GM19372 (cell line): Measurements from ENCODE around the gene ETV3.

Source experiments
- ATAC-seq: cut with Tn5 transposase; IDR thresholded peaks from one replicate; pipeline ENCODE4 v1.9.1; 2021; ENCODE audit warnings: mild to moderate bottlenecking, low read depth, moderate library complexity; ENCODE audit not compliant: unreplicated experiment

The ETV3 gene

DNA sequence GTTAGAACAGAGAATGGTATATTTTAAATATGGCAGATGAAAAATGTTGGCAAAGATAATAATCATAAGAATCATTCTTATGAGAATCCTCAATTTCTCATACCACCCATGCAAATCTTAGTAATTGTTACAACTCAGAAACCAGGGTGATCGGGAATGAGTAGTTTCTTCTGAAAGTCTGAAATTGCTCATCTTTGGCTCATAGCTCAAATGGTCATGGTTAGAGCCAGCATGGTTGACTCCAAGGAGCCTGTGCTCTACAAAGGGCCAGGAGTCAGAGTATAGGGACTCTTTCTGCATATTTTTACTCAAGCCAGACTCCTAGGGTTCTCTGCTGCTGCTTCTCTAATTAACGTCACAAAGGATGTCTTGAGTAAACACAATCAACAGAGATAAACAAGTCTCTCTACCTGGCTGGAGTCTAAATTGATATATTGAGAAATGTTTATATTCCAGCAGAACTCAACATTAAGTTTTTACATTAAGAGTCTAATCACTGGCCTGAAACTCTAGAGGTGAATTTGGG lies 1.9 kb upstream of the ETV3 start:
- no peak for ATAC-seq

DNA sequence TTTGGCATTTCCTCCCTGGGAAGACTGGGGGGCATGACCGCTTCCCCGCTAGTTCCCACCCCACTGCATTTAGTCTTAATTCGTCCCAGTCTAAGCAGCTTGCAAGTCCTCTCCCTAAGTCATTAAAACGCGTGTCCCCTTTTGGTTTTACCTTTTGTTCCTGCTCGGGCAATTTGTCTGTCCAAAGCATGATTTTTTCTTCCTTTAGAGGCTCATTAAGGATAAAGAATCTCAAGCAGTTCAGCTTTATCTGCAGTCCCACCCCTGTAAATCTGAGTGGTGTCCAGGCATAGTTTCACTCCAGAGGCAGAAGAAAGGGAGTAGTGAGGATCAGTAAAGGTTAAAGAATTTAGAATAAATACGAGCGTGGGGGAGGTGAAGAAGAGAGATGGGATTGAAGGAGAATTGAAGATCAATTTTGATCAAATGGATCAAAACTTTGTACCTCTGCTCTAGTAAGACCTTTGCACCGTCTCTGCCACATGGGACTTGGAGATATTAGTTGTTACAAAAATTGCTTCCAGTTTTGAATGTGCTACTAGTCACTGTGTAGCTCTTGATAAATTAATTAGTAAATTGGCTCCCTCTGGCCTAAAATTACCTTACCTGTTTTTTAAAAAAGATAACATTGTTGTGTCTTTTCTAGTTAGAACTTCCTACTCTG lies 989 bp upstream of the ETV3 start:
- ATAC-seq: no peak

DNA sequence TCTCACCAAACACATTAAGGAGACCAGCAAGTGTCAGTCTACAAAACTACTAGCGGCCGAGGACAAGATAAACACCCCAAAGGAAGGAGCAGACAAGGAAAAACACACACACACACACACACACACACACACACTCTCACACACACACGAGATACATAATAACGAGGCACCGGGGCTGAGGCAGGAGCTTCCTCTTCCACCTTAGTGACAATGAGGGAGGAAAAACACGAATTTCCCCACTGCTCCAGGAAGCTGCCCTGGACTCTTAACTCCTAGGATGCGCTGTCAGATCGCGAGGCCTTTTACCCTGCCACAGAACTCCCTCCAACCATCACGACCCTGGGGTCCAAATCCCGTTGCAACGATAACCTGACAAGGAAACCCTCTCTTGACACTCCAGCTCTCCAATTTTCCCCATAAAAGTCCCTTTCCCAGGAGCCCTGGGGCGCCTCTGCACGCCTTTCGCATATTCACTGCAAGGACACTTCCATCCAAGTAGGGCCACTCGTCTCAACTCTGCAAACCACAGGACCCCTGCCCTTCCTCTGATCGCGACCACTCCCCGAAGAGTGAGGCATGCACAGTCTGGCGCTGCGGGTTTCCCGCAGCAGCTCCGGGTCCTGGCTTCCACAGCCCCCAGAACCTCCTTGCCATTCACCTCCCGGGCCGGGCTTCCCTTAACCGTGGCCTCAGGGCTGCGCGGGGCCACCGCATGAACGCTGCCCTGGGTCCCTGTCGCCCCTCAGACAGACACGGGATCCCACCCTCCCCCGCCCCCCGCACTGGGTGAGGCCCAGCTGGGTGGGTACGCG lies 581 bp downstream of the ETV3 start:
- ATAC-seq: no peak

DNA sequence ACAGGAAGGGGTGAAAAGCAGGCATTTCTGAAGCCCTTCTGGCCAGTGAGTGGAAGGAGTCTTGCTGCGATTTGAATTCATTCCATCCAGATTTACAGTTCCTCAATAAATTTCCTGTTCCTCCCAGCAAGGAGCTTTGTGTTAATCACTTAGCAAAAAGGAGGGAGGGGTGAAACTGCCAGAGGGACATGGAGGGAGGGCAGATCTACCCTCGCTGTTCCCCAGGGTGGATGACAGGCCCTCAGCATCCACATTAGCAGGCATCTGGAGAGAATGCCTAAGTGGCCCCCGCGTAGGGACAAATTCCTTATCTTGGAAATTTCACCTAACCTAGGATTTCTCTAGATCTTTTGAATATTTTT lies 1.2 kb downstream of the ETV3 start:
- ATAC-seq: no peak

DNA sequence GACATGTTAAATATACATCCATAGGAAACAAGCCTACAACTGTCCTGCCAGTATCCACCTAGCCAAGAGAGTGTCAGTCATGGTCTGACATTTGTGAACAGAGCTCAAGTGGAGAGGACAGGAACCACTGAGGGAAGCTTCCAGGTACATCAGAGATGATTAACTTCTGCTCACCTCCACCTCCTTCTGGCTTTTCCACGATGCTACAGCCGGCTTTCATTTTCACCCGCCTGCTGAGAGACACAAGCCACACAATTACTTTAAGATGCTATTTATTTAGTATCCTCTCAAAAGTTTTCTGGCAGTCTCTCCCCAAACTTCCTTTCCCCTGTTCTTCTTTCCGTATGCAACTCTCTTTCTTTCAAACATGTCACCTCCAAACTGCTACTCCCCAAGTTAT lies 2.1 kb downstream of the ETV3 start:
- ATAC-seq: no peak

DNA sequence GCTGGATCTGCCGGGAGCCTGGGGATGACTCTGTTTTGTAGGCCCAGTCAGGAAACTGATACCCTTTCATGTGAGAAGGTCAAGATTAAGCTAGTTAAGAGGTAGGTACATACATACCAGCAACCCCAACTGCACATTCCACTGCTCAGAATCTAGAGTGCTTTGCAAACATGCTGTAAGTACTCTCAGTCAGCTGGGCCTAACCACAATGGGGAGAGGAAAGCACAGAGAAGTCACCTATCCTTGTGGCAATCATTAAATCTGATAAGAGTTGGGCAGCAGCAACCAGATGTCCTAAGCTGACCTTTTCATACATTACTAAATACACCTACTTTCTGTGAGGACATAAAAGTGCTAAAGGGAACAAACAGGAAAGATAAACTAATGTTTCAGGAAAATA lies 2.5 kb downstream of the ETV3 start:
- no peak for ATAC-seq

DNA sequence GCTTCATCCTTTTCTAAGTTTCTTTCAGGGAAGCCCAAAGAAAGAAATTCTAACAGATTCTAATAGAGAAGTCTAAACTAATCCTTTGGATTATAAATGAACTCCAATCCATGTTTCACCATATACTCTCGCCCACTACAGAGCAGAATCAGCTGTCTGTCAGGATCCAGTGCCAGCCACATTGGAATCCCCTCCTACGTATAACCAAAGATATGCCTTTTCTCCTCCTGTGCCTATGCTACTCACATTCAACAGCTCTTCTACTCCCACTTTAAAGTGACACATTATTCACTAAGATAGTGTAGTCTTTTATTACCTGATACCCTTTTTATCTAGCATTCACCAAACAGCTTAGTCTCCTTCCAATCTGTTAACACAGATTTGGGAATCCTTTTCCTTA lies 3.1 kb downstream of the ETV3 start:
- no peak for ATAC-seq

DNA sequence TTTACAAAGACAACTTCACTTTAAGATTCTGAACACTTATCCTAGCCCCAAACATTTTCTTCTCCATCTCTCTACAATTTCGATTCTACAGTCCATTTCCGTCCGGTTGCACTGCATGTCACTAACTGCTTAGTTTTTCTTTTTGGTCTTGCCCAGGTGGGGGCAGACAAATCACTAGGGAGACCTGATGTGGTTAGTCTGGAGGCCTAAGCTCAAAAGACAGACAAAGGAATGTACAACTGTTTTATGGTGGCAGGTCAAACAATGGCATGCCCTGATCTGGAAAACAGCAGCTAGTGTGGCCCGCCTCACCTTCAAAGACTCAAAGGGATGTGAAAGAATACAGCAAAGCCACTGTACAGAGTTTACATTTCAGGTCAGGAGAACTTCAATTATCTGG lies 3.8 kb downstream of the ETV3 start:
- no peak for ATAC-seq

DNA sequence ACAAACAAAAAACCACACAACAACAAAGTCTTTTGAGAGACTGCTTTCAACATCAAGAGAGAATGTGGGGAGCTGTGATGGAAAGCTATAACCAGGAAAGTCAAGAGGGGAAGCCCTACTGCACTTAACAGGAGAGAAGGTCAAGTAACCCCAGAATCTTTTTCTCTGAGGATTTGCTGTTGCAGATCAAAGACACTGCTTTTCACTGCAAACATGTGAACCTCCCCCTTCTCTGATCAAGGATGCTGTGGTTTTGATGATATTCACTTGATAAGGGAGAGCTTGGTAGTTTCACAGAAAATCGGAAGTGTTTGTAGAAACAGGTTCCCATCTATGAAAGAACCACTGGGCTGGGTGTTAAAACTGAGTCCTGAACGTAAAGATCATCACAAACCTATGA lies 4.8 kb downstream of the ETV3 start:
- ATAC-seq: no peak

DNA sequence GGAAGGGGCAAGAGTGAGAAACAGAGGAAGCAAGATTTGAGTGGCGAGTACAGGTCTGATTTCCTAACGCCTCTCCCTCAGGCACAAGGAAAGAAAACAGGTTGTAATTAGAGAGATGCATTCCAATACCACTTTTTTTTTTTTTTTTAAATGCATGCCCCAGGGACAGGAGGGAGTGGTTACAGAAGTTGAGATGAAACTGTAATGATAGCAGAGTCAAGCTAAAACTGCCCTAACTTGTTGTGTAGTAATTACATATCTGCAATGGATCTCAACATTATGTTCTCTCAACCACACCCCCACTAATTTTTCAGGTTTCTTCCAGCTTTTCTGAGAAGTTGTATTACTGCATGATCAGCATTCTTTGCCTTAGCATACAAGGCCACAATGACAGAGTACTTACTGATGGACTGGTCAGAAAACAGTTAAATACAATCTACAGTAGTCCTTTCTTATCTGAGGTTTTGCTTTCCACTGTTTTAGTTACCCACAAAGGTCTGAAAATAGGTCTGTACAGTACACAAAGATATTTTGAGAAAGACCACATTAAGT lies 5.5 kb downstream of the ETV3 start:
- no peak for ATAC-seq

DNA sequence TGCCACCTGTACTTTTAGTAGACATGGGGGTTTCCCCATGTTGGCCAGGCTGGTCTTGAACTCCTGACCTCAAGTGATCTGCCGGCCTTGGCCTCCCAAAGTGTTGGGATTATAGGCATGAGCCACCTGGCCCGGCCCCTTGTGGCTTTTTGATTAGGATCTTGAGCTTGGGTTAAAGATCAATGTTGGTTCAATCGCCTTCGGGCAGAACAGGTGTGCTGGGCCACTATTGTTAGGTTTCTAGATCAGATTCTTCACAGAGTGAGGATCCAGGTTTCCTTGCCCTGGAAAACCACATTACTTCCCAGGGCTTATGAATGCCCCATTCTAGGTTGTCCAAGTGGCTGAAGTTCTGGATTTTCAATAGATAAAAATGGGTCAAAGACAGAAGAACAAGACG lies 6.1 kb downstream of the ETV3 start:
- no peak for ATAC-seq

DNA sequence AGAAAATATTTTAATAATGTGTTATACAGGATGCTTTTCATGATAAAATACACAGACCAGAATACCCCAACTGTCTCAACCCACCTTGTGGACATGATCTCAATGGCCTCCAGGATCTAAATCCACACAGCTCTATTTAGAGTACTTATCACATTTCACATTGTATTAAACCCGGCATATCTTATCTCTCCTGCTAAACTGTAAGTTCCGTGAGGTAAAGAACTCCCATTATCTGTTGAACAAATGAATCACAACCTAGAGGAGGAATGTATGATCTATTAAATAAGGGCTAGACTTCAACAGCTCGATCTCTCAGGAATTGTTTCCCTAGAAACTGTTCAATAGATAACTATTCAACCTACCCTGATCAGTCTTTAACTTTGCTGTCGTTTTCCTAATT lies 6.9 kb downstream of the ETV3 start:
- no peak for ATAC-seq

DNA sequence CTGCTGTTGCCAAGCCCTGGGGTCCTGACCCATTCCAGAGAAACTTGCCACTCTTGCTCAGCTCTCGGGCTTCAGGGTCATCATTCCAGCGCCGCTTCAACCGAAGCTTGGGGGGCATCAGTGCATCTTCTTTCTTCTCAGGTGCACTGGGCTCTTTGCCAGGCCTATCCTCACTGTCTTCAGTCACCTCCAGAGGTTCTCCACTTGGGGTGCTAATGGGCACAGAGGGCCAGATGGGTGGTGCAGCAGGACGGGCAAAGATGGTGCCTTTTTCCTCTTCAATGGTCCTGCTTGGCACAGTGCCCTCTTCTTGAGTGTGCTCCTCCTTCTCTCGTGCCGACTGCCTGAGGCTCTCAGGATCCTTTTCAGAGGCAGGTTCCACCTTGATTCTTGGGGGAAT lies 13.3 kb downstream of the ETV3 start:
- no peak for ATAC-seq

DNA sequence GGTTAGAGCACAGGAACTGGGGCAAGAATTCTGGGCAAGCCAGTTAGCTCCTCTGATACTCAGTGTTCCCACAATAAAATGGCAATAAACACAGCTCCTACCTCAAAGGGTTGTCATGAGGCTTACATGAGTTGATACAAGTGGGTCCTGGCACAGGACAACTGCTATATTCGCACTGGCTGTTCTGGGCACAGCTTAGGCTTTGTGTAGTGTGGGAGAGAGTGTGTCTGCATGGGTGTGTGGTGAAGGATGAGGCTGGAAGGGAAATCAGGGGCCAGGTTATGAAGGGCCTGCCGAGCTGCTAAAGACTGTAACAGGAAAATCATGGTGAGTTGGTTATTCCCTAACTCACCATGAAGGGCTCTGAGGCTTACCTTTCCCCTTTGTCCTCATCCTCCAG lies 18.7 kb downstream of the ETV3 start:
- ATAC-seq: no peak

DNA sequence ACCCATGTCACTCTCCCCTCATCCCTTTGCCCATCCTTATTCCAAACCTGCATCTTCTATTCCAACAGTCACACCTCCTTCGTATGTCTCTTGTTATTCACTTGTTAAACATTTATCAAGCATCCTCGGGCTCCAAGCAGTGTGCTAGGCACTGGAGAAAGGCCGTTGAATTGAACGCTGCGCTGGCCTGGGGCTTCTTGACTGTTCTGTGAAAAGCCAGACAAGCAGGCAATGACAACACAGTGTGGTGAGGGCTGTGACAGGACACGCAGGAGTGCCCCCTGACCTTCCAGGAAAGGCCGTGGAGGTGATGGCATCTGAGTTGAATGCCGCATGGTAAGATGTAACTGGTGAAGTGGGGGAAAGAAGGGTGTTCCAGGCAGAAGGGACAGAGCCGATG lies 19.2 kb downstream of the ETV3 start:
- no peak for ATAC-seq

DNA sequence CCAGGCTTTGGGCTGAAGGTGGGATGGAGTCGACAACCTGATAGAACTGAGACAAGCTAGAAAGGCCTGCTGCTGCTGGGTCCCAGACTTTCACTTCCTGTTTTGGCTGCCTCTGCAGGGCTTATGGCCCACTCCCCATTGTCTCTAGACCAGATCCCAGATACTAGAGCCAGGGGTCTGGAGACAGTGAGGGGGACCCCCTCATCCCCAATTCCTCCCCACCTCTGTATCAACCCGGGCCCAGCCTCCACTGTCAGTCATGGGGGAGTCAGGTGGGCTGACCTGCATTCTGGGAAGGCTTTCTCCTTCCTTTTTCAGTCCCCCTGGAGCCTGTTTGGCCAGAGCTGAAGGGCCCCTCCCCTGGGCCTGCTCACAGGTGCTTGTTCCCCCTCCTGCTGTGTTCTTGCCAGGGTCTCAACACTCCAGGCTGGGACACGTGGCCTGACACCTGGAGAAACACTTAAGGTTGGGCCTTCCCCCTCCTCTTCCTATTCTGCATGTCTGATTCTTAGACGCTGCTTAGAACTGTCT lies 20.6 kb downstream of the ETV3 start:
- ATAC-seq: no peak

DNA sequence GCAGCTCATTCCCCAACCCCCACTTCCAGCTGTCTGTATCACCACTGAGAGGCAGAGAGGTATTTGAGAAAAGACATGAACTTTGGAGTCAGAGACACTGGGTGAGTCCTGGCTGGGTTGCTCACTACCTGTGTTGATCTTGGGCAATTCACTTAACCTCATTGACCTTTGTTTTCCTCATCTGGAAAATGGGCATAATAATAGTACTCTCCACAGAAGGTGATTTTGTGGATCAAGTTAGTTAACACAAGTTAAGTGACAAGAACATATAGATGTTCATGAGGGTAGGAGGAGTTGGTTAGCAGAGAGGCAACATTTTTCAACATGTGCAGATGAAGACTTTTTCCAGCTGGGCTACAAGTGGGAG lies 21.5 kb downstream of the ETV3 start:
- no peak for ATAC-seq

DNA sequence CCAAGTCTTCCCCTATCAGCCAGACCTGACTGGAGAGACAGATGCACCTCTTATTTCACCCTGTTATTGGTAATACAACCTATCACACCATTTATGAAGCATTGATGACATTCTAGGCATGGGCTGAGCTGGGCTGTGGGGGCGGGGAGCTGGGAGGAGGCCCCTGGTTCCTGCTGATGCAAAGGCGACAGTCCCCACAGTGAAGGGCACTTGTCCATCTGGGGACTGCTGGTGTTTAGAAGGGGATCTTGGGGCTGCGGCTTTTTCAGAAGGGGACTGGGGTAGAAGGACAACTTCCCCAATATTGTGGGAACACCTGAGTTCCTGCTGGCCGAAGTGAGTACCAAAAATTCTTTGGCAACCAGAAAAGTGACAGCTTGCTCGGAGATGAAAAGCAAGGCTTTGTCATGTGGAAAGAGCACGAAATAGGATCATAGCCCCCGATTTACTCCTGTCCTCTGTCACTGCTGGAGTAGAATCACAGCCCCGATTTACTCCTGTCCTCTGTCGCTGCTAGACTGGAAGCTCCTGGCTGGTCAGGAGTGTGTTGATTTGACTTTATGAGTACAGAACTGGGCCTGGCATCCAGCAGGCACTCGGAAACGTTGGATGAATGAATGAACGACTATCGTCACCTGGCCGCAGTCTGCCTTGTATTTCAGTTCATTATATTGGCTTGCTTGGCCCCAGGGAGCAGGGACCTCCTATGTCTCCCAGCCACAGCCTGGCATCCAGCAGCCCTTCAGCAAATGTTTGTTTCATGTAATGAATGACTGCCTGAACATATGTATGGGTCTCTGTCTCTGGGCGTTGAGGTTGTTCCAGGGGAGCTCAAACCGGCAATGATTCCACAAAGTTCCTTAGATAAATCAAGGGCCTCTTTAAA lies 22.1 kb downstream of the ETV3 start:
- ATAC-seq: no peak

DNA sequence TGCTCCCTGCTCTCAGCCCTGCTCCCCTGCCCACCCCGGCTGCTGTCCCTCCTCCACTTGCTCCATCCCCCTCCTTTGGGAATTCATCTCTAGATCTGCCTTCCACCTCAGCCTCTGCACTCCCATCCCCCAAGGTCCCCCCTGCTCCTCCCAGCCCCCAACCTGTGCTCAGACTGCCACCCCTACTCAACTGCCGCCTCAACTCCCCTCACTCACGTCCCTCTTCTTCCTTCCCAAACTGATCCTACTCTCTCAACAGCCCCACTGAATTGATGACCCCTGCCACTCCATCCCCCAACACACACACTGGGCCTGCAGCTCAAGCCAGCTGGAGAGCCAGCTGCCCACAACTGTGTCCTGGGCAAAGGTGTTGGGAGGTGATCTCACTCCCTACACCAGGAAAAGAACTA lies 22.8 kb downstream of the ETV3 start:
- ATAC-seq: no peak

DNA sequence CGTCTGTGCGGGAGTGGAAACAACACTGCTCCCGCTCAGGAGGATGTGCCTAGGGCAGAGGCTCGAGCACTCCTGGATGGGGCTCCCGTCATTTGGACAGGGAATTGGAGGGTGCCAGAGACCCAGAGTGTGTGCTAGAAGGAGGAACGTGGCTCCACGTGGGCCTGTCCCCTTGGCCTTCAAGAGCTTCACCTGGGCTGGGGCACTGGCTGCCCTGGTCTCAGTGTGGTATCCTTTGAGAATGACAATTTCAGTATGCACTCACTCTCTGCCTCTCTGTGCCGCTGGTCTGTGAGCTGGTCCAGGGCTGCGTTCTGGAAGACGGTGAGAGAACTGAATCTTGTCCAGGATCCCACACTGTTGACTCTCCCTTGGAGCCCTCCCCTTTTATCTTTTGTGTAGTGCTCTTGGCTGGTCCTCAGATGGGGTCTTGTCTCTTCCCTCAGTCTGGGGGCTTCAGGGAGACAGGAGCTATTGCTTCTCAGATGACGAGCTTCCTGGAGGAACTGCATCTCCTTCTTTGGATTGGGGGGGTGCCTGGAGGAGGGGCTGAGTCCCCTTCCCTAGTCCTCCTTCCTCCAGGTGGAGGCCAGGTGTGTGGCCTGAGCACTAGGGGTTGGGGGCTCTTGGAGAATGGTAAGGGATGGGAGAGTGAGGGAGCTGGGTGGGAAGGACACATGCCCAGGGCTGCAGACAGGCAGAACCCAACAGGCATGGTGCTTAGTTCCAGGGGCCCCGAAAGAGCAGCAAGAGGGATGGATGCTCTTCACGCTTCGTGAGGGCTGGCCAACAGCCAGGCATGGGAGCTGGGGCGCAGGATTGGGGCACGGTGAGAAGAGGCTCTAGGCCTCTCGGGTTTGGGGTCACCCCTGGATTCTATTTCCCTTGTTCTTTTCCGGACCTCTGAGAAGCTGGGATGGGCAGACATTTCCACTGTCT lies 23.7 kb downstream of the ETV3 start:
- no peak for ATAC-seq
